Measurements from ENCODE around the gene ATP5PD.
A peak's percentile ranks its signal among the peaks of the same experiment; 100 is the strongest.
"Not testable (repeated sequence)": the region's sequence is repeated elsewhere in the genome, so short reads cannot be mapped to it uniquely, and the experiment has no call there.

Gene ATP5PD

GRCh38 chr17:75013092-75013559 lies 33.6 kb downstream of the ATP5PD start:
- DNase-seq: no peak

- peak; percentile 87 for DNase-seq
Observed at GRCh38 chr17:75012346-75013091, 34.2 kb downstream of the ATP5PD start, which contains the start of gene MRPL58. TSS of gene MRPL58 (plus strand) at chr17:75012670. CDS start at chr17:75012687, 17 bp downstream.

GRCh38 chr17:75012096-75012345 lies 34.7 kb downstream of the ATP5PD start:
- DNase-seq: no peak

GRCh38 chr17:75011401-75012095 lies 35.2 kb downstream of the ATP5PD start:
- peak; percentile 69 for DNase-seq

GRCh38 chr17:75010683-75011400 lies 35.9 kb downstream of the ATP5PD start:
- DNase-seq: no peak

- DNase-seq: no peak
Observed at GRCh38 chr17:75009139-75009724, 37.5 kb downstream of the ATP5PD start.

- DNase-seq: no peak
Observed at GRCh38 chr17:75008373-75008772, 38.4 kb downstream of the ATP5PD start.

- no peak for DNase-seq
Observed at GRCh38 chr17:75006653-75007052, 40.1 kb downstream of the ATP5PD start.

GRCh38 chr17:75006084-75006483 lies 40.7 kb downstream of the ATP5PD start:
- DNase-seq: not testable (repeated sequence)

- DNase-seq: no peak
Observed at GRCh38 chr17:75005291-75005690, 41.5 kb downstream of the ATP5PD start.

- DNase-seq: no peak
Observed at GRCh38 chr17:75004371-75004770, 42.4 kb downstream of the ATP5PD start.

- DNase-seq: no peak
Observed at GRCh38 chr17:75003957-75004355, 42.8 kb downstream of the ATP5PD start.

GRCh38 chr17:75003070-75003956 lies 43.5 kb downstream of the ATP5PD start:
- no peak for DNase-seq

GRCh38 chr17:75001915-75002843 lies 44.6 kb downstream of the ATP5PD start:
- DNase-seq: no peak

GRCh38 chr17:74999523-74999922 lies 47.2 kb downstream of the ATP5PD start:
- DNase-seq: no peak

GRCh38 chr17:74998783-74999182 lies 48.0 kb downstream of the ATP5PD start:
- no peak for DNase-seq

- DNase-seq: no peak
Observed at GRCh38 chr17:74995847-74996246, 50.9 kb downstream of the ATP5PD start.

- no peak for DNase-seq
Observed at GRCh38 chr17:74994440-74994839, 52.3 kb downstream of the ATP5PD start.

- no peak for DNase-seq
Observed at GRCh38 chr17:74992223-74992622, 54.5 kb downstream of the ATP5PD start.

GRCh38 chr17:74990581-74991105 lies 56.1 kb downstream of the ATP5PD start:
- no peak for DNase-seq
